Natural killer cell (primary cell): ENCODE measurements around the gene DYNLRB1. TPM values are rescaled to one million over a fixed set of nuclear protein-coding genes. Genes with fewer than 3 reads are reported as not detected.

Experiments
- ATAC-seq, 3 donors: fragments of 150-1000 bp in 2 of 3; fragments of 200-7000 bp in 1 of 3; cut with Tn5 transposase; 1 replicate in 1 of 3; 2 replicates in 2 of 3; pipeline ENCODE4 v1.10.0; 2021; ENCODE audit warnings: mild to moderate bottlenecking in 2 of 3, moderate library complexity in 2 of 3
- DNase-seq, 2 donors: peaks; one replicate each; pipeline versions ENCODE4 v3.0.0 to v3.0.0-alpha.2; 2013 to 2021; ENCODE audit warnings: mixed read lengths in 1 of 2
- H3K27ac ChIP-seq: one replicate; pipeline ENCODE4 v1.5.1; 2013; ENCODE audit warnings: mild to moderate bottlenecking, low read length
- H3K27me3 ChIP-seq: one replicate; pipeline ENCODE4 v1.6.1; 2013; ENCODE audit warnings: low read length; ENCODE audit not compliant: control insufficient read depth, insufficient read depth
- H3K36me3 ChIP-seq: one replicate; pipeline ENCODE4 v1.6.1; 2013; ENCODE audit warnings: low read length; ENCODE audit not compliant: control insufficient read depth, insufficient read depth
- H3K4me1 ChIP-seq: one replicate; pipeline ENCODE4 v1.6.1; 2013; ENCODE audit warnings: low read length; ENCODE audit not compliant: control insufficient read depth, insufficient read depth
- H3K4me3 ChIP-seq: one replicate; pipeline ENCODE4 v1.5.1; 2013; ENCODE audit warnings: low read length
- H3K9me3 ChIP-seq: one replicate; pipeline ENCODE4 v1.6.1; 2013; ENCODE audit warnings: low read length; ENCODE audit not compliant: control insufficient read depth, insufficient read depth
- H3K27ac Mint-ChIP-seq, 2 donors: one replicate each; pipeline ENCODE4 v1.8.0; 2022; ENCODE audit warnings: mild to moderate bottlenecking in 2 of 2, mixed read lengths in 2 of 2, moderate library complexity in 1 of 2
- H3K27me3 Mint-ChIP-seq, 2 donors: one replicate each; pipeline ENCODE4 v1.8.0; 2022; ENCODE audit warnings: low read depth in 2 of 2, mixed read lengths in 2 of 2
- H3K36me3 Mint-ChIP-seq: one replicate; pipeline ENCODE4 v1.8.0; 2022; ENCODE audit warnings: mixed read lengths
- H3K4me1 Mint-ChIP-seq, 2 donors: one replicate each; pipeline ENCODE4 v1.8.0; 2022; ENCODE audit warnings: mixed read lengths in 2 of 2
- H3K4me3 Mint-ChIP-seq: one replicate; pipeline ENCODE4 v1.8.0; 2022; ENCODE audit warnings: mild to moderate bottlenecking, moderate library complexity, mixed read lengths
- H3K9me3 Mint-ChIP-seq, 2 donors: one replicate each; pipeline ENCODE4 v1.8.0; 2022; ENCODE audit warnings: mixed read lengths in 2 of 2
- WGBS: methylation state at CpG from one replicate; pipeline ENCODE4 v1.1.7; 2013; ENCODE audit warnings: missing lambda C conversion rate; ENCODE audit not compliant: insufficient coverage; 5-methylcytosine and 5-hydroxymethylcytosine counted together
- intact Hi-C: fragments of 100-400 bp; cut with micrococcal nuclease; formaldehyde crosslinking; loops from one replicate; pipeline ENCODE4 v1.14.2; 2022
- total RNA-seq, 4 donors: library from RNA; stranded (reverse); fragments of 120-200 nt in 1 of 4; gene quantifications; one replicate each; pipeline versions ENCODE4 v1.2.3 to v1.2.4, GENCODE V29; 2013 to 2022
- TF ChIP-seq, protein P1 (sequence below): fragments of 200-600 bp; IDR thresholded peaks from one replicate; pipeline ENCODE4 v1.8.0; 2022; ENCODE audit warnings: antibody characterized with exemption

DYNLRB1 gene
- total RNA-seq, 3 donors from 2014 or later (not counting 1 experiment from before 2014, with no cell fraction given), result 58.7 to 65.5 (median 61.4) TPM

GRCh38 chr20:34549929-34550305 lies 33.7 kb downstream of the DYNLRB1 start:
- TF ChIP-seq, protein P1, sequence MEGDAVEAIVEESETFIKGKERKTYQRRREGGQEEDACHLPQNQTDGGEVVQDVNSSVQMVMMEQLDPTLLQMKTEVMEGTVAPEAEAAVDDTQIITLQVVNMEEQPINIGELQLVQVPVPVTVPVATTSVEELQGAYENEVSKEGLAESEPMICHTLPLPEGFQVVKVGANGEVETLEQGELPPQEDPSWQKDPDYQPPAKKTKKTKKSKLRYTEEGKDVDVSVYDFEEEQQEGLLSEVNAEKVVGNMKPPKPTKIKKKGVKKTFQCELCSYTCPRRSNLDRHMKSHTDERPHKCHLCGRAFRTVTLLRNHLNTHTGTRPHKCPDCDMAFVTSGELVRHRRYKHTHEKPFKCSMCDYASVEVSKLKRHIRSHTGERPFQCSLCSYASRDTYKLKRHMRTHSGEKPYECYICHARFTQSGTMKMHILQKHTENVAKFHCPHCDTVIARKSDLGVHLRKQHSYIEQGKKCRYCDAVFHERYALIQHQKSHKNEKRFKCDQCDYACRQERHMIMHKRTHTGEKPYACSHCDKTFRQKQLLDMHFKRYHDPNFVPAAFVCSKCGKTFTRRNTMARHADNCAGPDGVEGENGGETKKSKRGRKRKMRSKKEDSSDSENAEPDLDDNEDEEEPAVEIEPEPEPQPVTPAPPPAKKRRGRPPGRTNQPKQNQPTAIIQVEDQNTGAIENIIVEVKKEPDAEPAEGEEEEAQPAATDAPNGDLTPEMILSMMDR, result no peak
- H3K4me3 ChIP-seq, result no peak overlapping the region
- no peaks in the 10 kb centered on the region for H3K27me3 ChIP-seq
- H3K4me3 Mint-ChIP-seq, result no peak overlapping the region
- H3K4me1 Mint-ChIP-seq, result no peaks in the 10 kb centered on the region
- H3K36me3 ChIP-seq, result no peaks in the 10 kb centered on the region
- no peak overlapping the region for H3K27ac Mint-ChIP-seq
- WGBS, result 96% methylated on average over 13 of the region's 13 CpGs
- no peaks in the 10 kb centered on the region for H3K36me3 Mint-ChIP-seq
- no peaks in the 10 kb centered on the region for H3K9me3 ChIP-seq
- H3K27me3 Mint-ChIP-seq, result no peaks in the 10 kb centered on the region
- no peaks in the 10 kb centered on the region for H3K4me1 ChIP-seq
- intact Hi-C loops, result no loop called here
- DNase-seq (no peak), ATAC-seq (no peak)
- H3K9me3 Mint-ChIP-seq, result no peaks in the 10 kb centered on the region
- H3K27ac ChIP-seq, result no peak overlapping the region

GRCh38 chr20:34552569-34552968 lies 36.3 kb downstream of the DYNLRB1 start:
- Histone ChIP-seq H3K27me3 (no peaks in the 10 kb centered on the region), H3K9me3 (no peaks in the 10 kb centered on the region), H3K27ac (no peak overlapping the region), H3K4me3 (no peak overlapping the region), H3K4me1 (peaks cover 2% of the 10 kb centered on the region), H3K36me3 (no peaks in the 10 kb centered on the region)
- TF ChIP-seq, protein P1, result no peak
- ATAC-seq (no peak), DNase-seq (no peak)
- WGBS, result 96% methylated on average over 6 of the region's 6 CpGs
- H3K27me3 Mint-ChIP-seq, result no peaks in the 10 kb centered on the region
- H3K4me3 Mint-ChIP-seq, result no peak overlapping the region
- no peaks in the 10 kb centered on the region for H3K36me3 Mint-ChIP-seq
- H3K4me1 Mint-ChIP-seq, result peaks cover 0 to 6% of the 10 kb centered on the region in 2 donors
- H3K9me3 Mint-ChIP-seq, result no peaks in the 10 kb centered on the region
- H3K27ac Mint-ChIP-seq, result peak overlapping the region in 1 of 2 donors; percentile 36
- intact Hi-C loops, result no loop called here

- Histone ChIP-seq H3K9me3 (no peaks in the 10 kb centered on the region), H3K27me3 (no peaks in the 10 kb centered on the region), H3K36me3 (no peaks in the 10 kb centered on the region), H3K27ac (no peak overlapping the region), H3K4me1 (peaks cover 7% of the 10 kb centered on the region), H3K4me3 (no peak overlapping the region)
- TF ChIP-seq, protein P1, result no peak
- intact Hi-C loops, result no loop called here
- Mint-ChIP-seq H3K27me3 (no peaks in the 10 kb centered on the region), H3K36me3 (no peaks in the 10 kb centered on the region), H3K27ac (no peak overlapping the region), H3K4me1 (peaks cover 7 to 13% of the 10 kb centered on the region in 2 donors), H3K9me3 (no peaks in the 10 kb centered on the region), H3K4me3 (no peak overlapping the region)
- DNase-seq (no peak), ATAC-seq (no peak)
- WGBS, result 73% methylated on average over 3 of the region's 4 CpGs
Measured at GRCh38 chr20:34553366-34553867, 37.2 kb downstream of the DYNLRB1 start.

DNA sequence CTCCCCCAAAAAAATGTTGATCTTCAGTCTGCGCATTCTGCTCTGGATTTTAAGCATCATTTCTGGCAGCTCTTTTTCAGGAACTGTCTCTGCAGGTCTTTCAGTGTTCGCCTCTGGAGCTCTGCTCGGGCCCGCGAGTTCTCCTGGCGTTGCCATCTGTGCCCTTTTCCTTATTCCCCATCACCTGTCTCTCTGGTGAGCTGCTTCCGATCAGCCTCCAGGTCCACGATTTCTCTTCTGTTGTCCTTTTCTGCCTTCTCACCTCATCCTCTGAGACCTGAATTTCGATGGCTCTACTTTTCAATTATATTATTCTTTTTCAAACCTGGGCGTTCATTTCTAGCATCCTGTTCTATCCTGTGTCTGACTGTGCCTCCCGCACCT lies 41.7 kb downstream of the DYNLRB1 start:
- H3K36me3 Mint-ChIP-seq, result no peaks in the 10 kb centered on the region
- Histone ChIP-seq H3K27ac (peak overlapping the region; percentile 85), H3K4me3 (peak overlapping the region; percentile 70), H3K27me3 (no peaks in the 10 kb centered on the region), H3K36me3 (no peaks in the 10 kb centered on the region), H3K9me3 (no peaks in the 10 kb centered on the region), H3K4me1 (peaks cover 7% of the 10 kb centered on the region)
- DNase-seq (no peak), ATAC-seq (no peak)
- no peaks in the 10 kb centered on the region for H3K27me3 Mint-ChIP-seq
- WGBS, result 24% methylated on average over 11 of the region's 11 CpGs
- H3K4me1 Mint-ChIP-seq, result peaks cover 7 to 25% of the 10 kb centered on the region in 2 donors
- H3K9me3 Mint-ChIP-seq, result no peaks in the 10 kb centered on the region
- intact Hi-C loops, result loop anchor here (1.0 kb wide), 2 partner anchors 119 to 255 kb away; partner anchors contain the start of genes AHCY and PIGU
- H3K4me3 Mint-ChIP-seq, result peak overlapping the region; percentile 89
- H3K27ac Mint-ChIP-seq, result peak overlapping the region; percentile 90 to 96
- TF ChIP-seq, protein P1, result no peak
